ENCODE measurements around the gene PFDN6.
A peak's percentile ranks its signal among the peaks of the same experiment; 100 is the strongest.
"Not testable (repeated sequence)": the region's sequence is repeated elsewhere in the genome, so short reads cannot be mapped to it uniquely, and the experiment has no call there.

Gene PFDN6

GRCh38 chr6:33271117-33271467 is 18.3 kb upstream of the PFDN6 start:
- Mint-ChIP-seq H3K27me3 (no peaks in the 10 kb centered on the region), H3K4me3 (peak overlapping the region; percentile 93)
- no peak for ATAC-seq

GRCh38 chr6:33271468-33272274 is 17.7 kb upstream of the PFDN6 start, which contains the start of the genes RPS18 and VPS52:
Gene RPS18 (plus strand): TSS chr6:33272075. CDS start chr6:33272120, 45 bp downstream.
Gene VPS52 (minus strand): TSS chr6:33271876. CDS start chr6:33271675, 201 bp downstream.
- Mint-ChIP-seq H3K27me3 (no peaks in the 10 kb centered on the region), H3K9me3 (no peaks in the 10 kb centered on the region), H3K36me3 (peaks cover 79% of the 10 kb centered on the region), H3K4me3 (peak within 1 kb of the TSS; percentile 93), H3K4me1 (peaks cover 58% of the 10 kb centered on the region), H3K27ac (peak within 1 kb of the TSS; percentile 98)
- peak; percentile 95 for ATAC-seq

More at GRCh38 chr6:33271117-33271467, 18.3 kb upstream of the PFDN6 start:
- H3K36me3 Mint-ChIP-seq: peaks cover 78% of the 10 kb centered on the region
- peak overlapping the region; percentile 98 for H3K27ac Mint-ChIP-seq
- peaks cover 52% of the 10 kb centered on the region for H3K4me1 Mint-ChIP-seq
- no peaks in the 10 kb centered on the region for H3K9me3 Mint-ChIP-seq

- Mint-ChIP-seq H3K27me3 (no peaks in the 10 kb centered on the region), H3K27ac (peak overlapping the region; percentile 98), H3K9me3 (no peaks in the 10 kb centered on the region), H3K4me1 (peaks cover 63% of the 10 kb centered on the region), H3K36me3 (peaks cover 73% of the 10 kb centered on the region), H3K4me3 (peak overlapping the region; percentile 93)
- peak; percentile 14 for ATAC-seq
These were observed 16.9 kb upstream of the PFDN6 start for GRCh38 chr6:33272275-33273128.

- H3K27ac Mint-ChIP-seq: peak overlapping the region; percentile 98
- H3K4me3 Mint-ChIP-seq: peak overlapping the region; percentile 93
- H3K4me1 Mint-ChIP-seq: peaks cover 71% of the 10 kb centered on the region
- no peak for ATAC-seq
- peaks cover 66% of the 10 kb centered on the region for H3K36me3 Mint-ChIP-seq
- H3K27me3 Mint-ChIP-seq: no peaks in the 10 kb centered on the region
- H3K9me3 Mint-ChIP-seq: no peaks in the 10 kb centered on the region
These were observed 16.1 kb upstream of the PFDN6 start for GRCh38 chr6:33273129-33273923.

- H3K36me3 Mint-ChIP-seq: peaks cover 65% of the 10 kb centered on the region
- no peak for ATAC-seq
- peaks cover 80% of the 10 kb centered on the region for H3K4me1 Mint-ChIP-seq
- H3K27ac Mint-ChIP-seq: peak overlapping the region; percentile 98
- H3K27me3 Mint-ChIP-seq: no peaks in the 10 kb centered on the region
- H3K4me3 Mint-ChIP-seq: peak overlapping the region; percentile 93
- no peaks in the 10 kb centered on the region for H3K9me3 Mint-ChIP-seq
These were observed 15.2 kb upstream of the PFDN6 start for GRCh38 chr6:33273924-33274902.

- H3K4me1 Mint-ChIP-seq: peaks cover 87% of the 10 kb centered on the region
- H3K9me3 Mint-ChIP-seq, ATAC-seq, H3K27me3 Mint-ChIP-seq: not testable (repeated sequence)
- H3K27ac Mint-ChIP-seq: peak overlapping the region; percentile 98
- peaks cover 55% of the 10 kb centered on the region for H3K36me3 Mint-ChIP-seq
- H3K4me3 Mint-ChIP-seq: peak overlapping the region; percentile 93
These were observed 13.4 kb upstream of the PFDN6 start for GRCh38 chr6:33275795-33276580.

GRCh38 chr6:33276581-33276863 is 12.9 kb upstream of the PFDN6 start:
- peaks cover 55% of the 10 kb centered on the region for H3K36me3 Mint-ChIP-seq
- peak overlapping the region; percentile 93 for H3K4me3 Mint-ChIP-seq
- ATAC-seq: no peak
- H3K4me1 Mint-ChIP-seq: peaks cover 92% of the 10 kb centered on the region
- H3K27ac Mint-ChIP-seq: peak overlapping the region; percentile 98
- no peaks in the 10 kb centered on the region for H3K9me3 Mint-ChIP-seq
- no peaks in the 10 kb centered on the region for H3K27me3 Mint-ChIP-seq

- Mint-ChIP-seq H3K4me1 (peaks cover 91% of the 10 kb centered on the region), H3K27me3 (no peaks in the 10 kb centered on the region), H3K36me3 (peaks cover 55% of the 10 kb centered on the region), H3K27ac (peak within 1 kb of the TSS; percentile 98), H3K4me3 (peak within 1 kb of the TSS; percentile 93), H3K9me3 (no peaks in the 10 kb centered on the region)
- ATAC-seq: peak; percentile 81
These were observed 12.3 kb upstream of the PFDN6 start, which contains the start of gene B3GALT4 for GRCh38 chr6:33276864-33277662. Gene B3GALT4 (plus strand): TSS chr6:33277123. CDS start chr6:33277420, 297 bp downstream.

- ATAC-seq: peak; percentile 49
- Mint-ChIP-seq H3K36me3 (peaks cover 54% of the 10 kb centered on the region), H3K4me1 (peaks cover 84% of the 10 kb centered on the region), H3K4me3 (peak overlapping the region; percentile 93), H3K27ac (peak overlapping the region; percentile 98), H3K9me3 (no peaks in the 10 kb centered on the region), H3K27me3 (no peaks in the 10 kb centered on the region)
These were observed 11.6 kb upstream of the PFDN6 start for GRCh38 chr6:33277663-33278391.

GRCh38 chr6:33278392-33278741 is 11.0 kb upstream of the PFDN6 start:
- Mint-ChIP-seq H3K27me3 (no peaks in the 10 kb centered on the region), H3K4me3 (peak overlapping the region; percentile 93), H3K36me3 (peaks cover 49% of the 10 kb centered on the region), H3K9me3 (no peaks in the 10 kb centered on the region), H3K27ac (peak overlapping the region; percentile 98), H3K4me1 (peaks cover 78% of the 10 kb centered on the region)
- ATAC-seq: no peak

GRCh38 chr6:33278810-33279209 is 10.6 kb upstream of the PFDN6 start:
- Mint-ChIP-seq H3K36me3 (peaks cover 44% of the 10 kb centered on the region), H3K4me3 (no peak overlapping the region), H3K9me3 (no peaks in the 10 kb centered on the region), H3K27me3 (no peaks in the 10 kb centered on the region), H3K4me1 (peaks cover 74% of the 10 kb centered on the region), H3K27ac (peak overlapping the region; percentile 98)
- no peak for ATAC-seq

GRCh38 chr6:33279257-33279695 is 10.1 kb upstream of the PFDN6 start:
- Mint-ChIP-seq H3K9me3 (no peaks in the 10 kb centered on the region), H3K27me3 (no peaks in the 10 kb centered on the region), H3K27ac (peak overlapping the region; percentile 24), H3K36me3 (peaks cover 39% of the 10 kb centered on the region), H3K4me3 (no peak overlapping the region), H3K4me1 (peaks cover 69% of the 10 kb centered on the region)
- ATAC-seq: no peak
